Kidney glomerular epithelial cell (primary cell): ENCODE measurements around the gene SLC33A1.

ENCODE experiments used
- DNase-seq: peaks from one replicate; lab custom pipeline; 2025; lab: John Stamatoyannopoulos, UW

Gene SLC33A1

GRCh38 chr3:155790272-155790925, 63.8 kb downstream of the SLC33A1 start:
- no peak for DNase-seq

- DNase-seq: no peak
Measured at GRCh38 chr3:155785662-155786295, 68.4 kb downstream of the SLC33A1 start.

- DNase-seq: no peak
Measured at GRCh38 chr3:155782390-155782953, 71.8 kb downstream of the SLC33A1 start.

GRCh38 chr3:155780291-155780690, 73.9 kb downstream of the SLC33A1 start:
- DNase-seq: no peak

- DNase-seq: no peak
Measured at GRCh38 chr3:155778462-155778861, 75.8 kb downstream of the SLC33A1 start.

GRCh38 chr3:155772801-155773200, 81.4 kb downstream of the SLC33A1 start:
- no peak for DNase-seq

GRCh38 chr3:155771126-155771525, 83.1 kb downstream of the SLC33A1 start:
- no peak for DNase-seq
